HepG2 (cell line): ENCODE results near the gene FLT3LG. TPM values are rescaled to one million over a fixed set of nuclear protein-coding genes. Genes with fewer than 3 reads are reported as not detected.

ENCODE experiments used
- AGO2 ChIP-seq: fragments of 200-400 bp; formaldehyde crosslinking; optimal IDR thresholded peaks from 2 replicates; pipeline ENCODE3; 2017; ENCODE audit warnings: mild to moderate bottlenecking, low read depth, low read length, moderate library complexity
- CCDC6 ChIP-seq: sonication (generic); formaldehyde crosslinking; IDR thresholded peaks from 2 replicates; pipeline ENCODE4 v1.8.1; 2022; ENCODE audit warnings: mild to moderate bottlenecking, missing genetic modification reagents, moderate library complexity
- CTCF ChIP-seq: sonication (generic); formaldehyde crosslinking; IDR thresholded peaks from 2 replicates; pipeline ENCODE4 v1.5.0; 2020; ENCODE audit warnings: mild to moderate bottlenecking, missing genetic modification reagents, moderate library complexity
- DR1 ChIP-seq: sonication (generic); formaldehyde crosslinking; IDR thresholded peaks from 2 replicates; pipeline ENCODE4 v1.8.0; 2021; ENCODE audit warnings: mild to moderate bottlenecking, missing genetic modification reagents, inconsistent platforms
- FOXC1 ChIP-seq: sonication (generic); formaldehyde crosslinking; IDR thresholded peaks from 2 replicates; pipeline ENCODE4 v1.8.0; 2022; ENCODE audit warnings: mild to moderate bottlenecking, missing genetic modification reagents, borderline replicate concordance
- HBP1 ChIP-seq: IDR thresholded peaks from 2 replicates; pipeline ENCODE4 v1.6.1; 2016; ENCODE audit warnings: low read depth, control low read depth
- HMGXB3 ChIP-seq: sonication (generic); formaldehyde crosslinking; IDR thresholded peaks from 2 replicates; pipeline ENCODE4 v1.4.0; 2020; ENCODE audit warnings: missing genetic modification reagents, borderline replicate concordance
- NFKB2 ChIP-seq: sonication (generic); formaldehyde crosslinking; IDR thresholded peaks from 2 replicates; pipeline ENCODE4 v1.4.0; 2020; ENCODE audit warnings: missing genetic modification reagents, borderline replicate concordance
- PRDM10 ChIP-seq: sonication (generic); formaldehyde crosslinking; IDR thresholded peaks from 2 replicates; pipeline ENCODE4 v1.4.0; 2020; ENCODE audit warnings: low read depth, missing genetic modification reagents
- SP5 ChIP-seq: IDR thresholded peaks from 2 replicates; pipeline ENCODE4 v1.6.1; 2016; ENCODE audit warnings: low read depth, borderline replicate concordance
- TSC22D2 ChIP-seq: sonication (generic); formaldehyde crosslinking; IDR thresholded peaks from 2 replicates; pipeline ENCODE4 v1.5.1; 2020; ENCODE audit warnings: missing genetic modification reagents, mild to moderate bottlenecking, borderline replicate concordance
- ZNF235 ChIP-seq: sonication (generic); formaldehyde crosslinking; IDR thresholded peaks from 2 replicates; pipeline ENCODE4 v1.8.1; 2023; ENCODE audit warnings: mild to moderate bottlenecking, missing genetic modification reagents, borderline replicate concordance
- ZNF282 ChIP-seq: fragments of 450-650 bp; IDR thresholded peaks from 2 replicates; pipeline ENCODE4 v1.6.1; 2018; ENCODE audit not compliant: partially characterized antibody
- ZNF414 ChIP-seq: sonication (generic); formaldehyde crosslinking; IDR thresholded peaks from 2 replicates; pipeline ENCODE4 v1.5.0; 2020; ENCODE audit warnings: missing genetic modification reagents
- ZNF431 ChIP-seq: sonication (generic); formaldehyde crosslinking; IDR thresholded peaks from 2 replicates; pipeline ENCODE4 v1.9.0; 2022; ENCODE audit warnings: missing genetic modification reagents, low read depth, mild to moderate bottlenecking, borderline replicate concordance
- ZNF749 ChIP-seq: sonication (generic); formaldehyde crosslinking; IDR thresholded peaks from 2 replicates; pipeline ENCODE4 v1.8.0; 2022; ENCODE audit warnings: mild to moderate bottlenecking, missing genetic modification reagents, moderate library complexity, borderline replicate concordance
- polyA plus RNA-seq, 8 experiments: library from polyadenylated mRNA; depleted of rRNA in 3 of 8; stranded (reverse) in 7 of 8; unstranded in 1 of 8; fragments of >200 nt; fragmentation: Illumina TruSeq in 4 of 8; extraction: Trizol in 4 of 8; gene quantifications; 2 replicates each; pipeline versions ENCODE4 v1.2.1 to v1.2.3, GENCODE V29; 2011 to 2016; ENCODE audit warnings: low read depth in 4 of 8, missing spikeins in 1 of 8, mixed read lengths in 1 of 8; ENCODE audit not compliant: insufficient read depth in 1 of 8
- total RNA-seq, 5 experiments: library from RNA; depleted of rRNA; stranded (reverse); fragments of >200 nt; fragmentation: Illumina TruSeq; extraction: Trizol; gene quantifications; 2 replicates each; pipeline ENCODE4 v1.2.3, GENCODE V29; 2016; ENCODE audit warnings: low read depth in 1 of 5

Gene FLT3LG
- total and polyA plus RNA-seq, 2 of the 13 experiments (the other 11 are each of a cell fraction or from before 2014, with no cell fraction given) = 1.5 to 2.6 TPM

GRCh38 chr19:49442771-49443365 lies 31.1 kb upstream of the FLT3LG start (continued):
- TF ChIP-seq ZNF749 (CRISPR knock-in tag) = no peak
- TF ChIP-seq HMGXB3 = no peak
- TF ChIP-seq HBP1 (CRISPR knock-in tag) = no peak
- no peak; the same call in 1 of the 2 replicates for TF ChIP-seq ZNF414 (CRISPR knock-in tag)
- TF ChIP-seq NFKB2 (CRISPR knock-in tag) = no peak
- no peak for TF ChIP-seq DR1 (CRISPR knock-in tag)
- no peak for TF ChIP-seq ZNF282
- peak; percentile 71; the same call in 1 of the 2 replicates for TF ChIP-seq FOXC1 (CRISPR knock-in tag)
- no peak for TF ChIP-seq CCDC6 (CRISPR knock-in tag)
- peak; percentile 39 for TF ChIP-seq AGO2
- no peak for TF ChIP-seq TSC22D2
- TF ChIP-seq PRDM10 (CRISPR knock-in tag) = no peak
- no peak for TF ChIP-seq ZNF235 (CRISPR knock-in tag)
- no peak for TF ChIP-seq ZNF431 (CRISPR knock-in tag)
- no peak for TF ChIP-seq CTCF (CRISPR knock-in tag)
- TF ChIP-seq SP5 (CRISPR knock-in tag) = peak; percentile 47; the same call in 1 of the 2 replicates
